KMS-11 (cell line): Measurements from ENCODE around the gene SKIC2.

Experiments
- H2AFZ ChIP-seq: fragments of 200-600 bp; sonication (generic); 2 replicates; pipeline ENCODE4 v1.6.1; 2016; ENCODE audit warnings: antibody characterized with exemption, mixed run types, low read depth
- H3K27ac ChIP-seq: fragments of 200-600 bp; sonication (generic); 2 replicates; pipeline ENCODE4 v1.6.1; 2016; ENCODE audit warnings: mild to moderate bottlenecking, mixed run types
- H3K27me3 ChIP-seq: fragments of 200-600 bp; sonication (generic); 2 replicates; pipeline ENCODE4 v1.6.1; 2017; ENCODE audit warnings: mild to moderate bottlenecking, low read depth, mixed run types, moderate library complexity; ENCODE audit not compliant: insufficient read depth
- H3K36me3 ChIP-seq: fragments of 200-600 bp; sonication (generic); 2 replicates; pipeline ENCODE4 v1.6.1; 2017; ENCODE audit warnings: mild to moderate bottlenecking, mixed run types; ENCODE audit not compliant: insufficient read depth
- H3K4me1 ChIP-seq: fragments of 200-600 bp; sonication (generic); 2 replicates; pipeline ENCODE4 v1.6.1; 2016; ENCODE audit warnings: mild to moderate bottlenecking, low read depth, mixed run types; ENCODE audit not compliant: poor library complexity, severe bottlenecking
- H3K4me2 ChIP-seq: fragments of 200-600 bp; sonication (generic); 2 replicates; pipeline ENCODE4 v1.7.0; 2016; ENCODE audit warnings: mild to moderate bottlenecking, mixed run types
- H3K4me3 ChIP-seq: fragments of 200-600 bp; sonication (generic); IDR thresholded peaks from 2 replicates; pipeline ENCODE4 v1.6.1; 2017; ENCODE audit warnings: low read depth, low read length, mixed read lengths; ENCODE audit not compliant: insufficient read depth
- H3K79me2 ChIP-seq: fragments of 200-600 bp; sonication (generic); 2 replicates; pipeline ENCODE4 v1.6.1; 2016; ENCODE audit warnings: low read depth, mixed run types; ENCODE audit not compliant: insufficient read depth
- H3K9ac ChIP-seq: fragments of 200-600 bp; sonication (generic); 2 replicates; pipeline ENCODE4 v1.6.1; 2016; ENCODE audit warnings: mild to moderate bottlenecking, mixed run types
- H4K20me1 ChIP-seq: fragments of 200-600 bp; sonication (generic); 2 replicates; pipeline ENCODE4 v1.6.1; 2016; ENCODE audit warnings: mild to moderate bottlenecking, mixed run types; ENCODE audit not compliant: insufficient read depth
- CTCF ChIP-seq: fragments of 200-600 bp; sonication (generic); conservative IDR thresholded peaks from 2 replicates; pipeline ENCODE4 v1.6.1; 2017; ENCODE audit warnings: low read depth, mild to moderate bottlenecking, antibody characterized with exemption, low read length, moderate library complexity, mixed read lengths

Gene SKIC2

GRCh38 chr6:31968326-31968725 is 9.4 kb downstream of the SKIC2 start:
- Histone ChIP-seq H3K9ac (no peak overlapping the region), H4K20me1 (no peaks in the 10 kb centered on the region), H3K4me3 (no peak overlapping the region), H3K79me2 (no peaks in the 10 kb centered on the region; the same call in 1 of the 2 replicates), H3K36me3 (no peaks in the 10 kb centered on the region), H3K27ac (no peak overlapping the region), H3K4me1 (peaks cover 7% of the 10 kb centered on the region), H2AFZ (no peak overlapping the region), H3K27me3 (no peaks in the 10 kb centered on the region), H3K4me2 (no peak overlapping the region)
- TF ChIP-seq CTCF: no peak

GRCh38 chr6:31968791-31969711 is 10.1 kb downstream of the SKIC2 start:
- Histone ChIP-seq H3K36me3 (no peaks in the 10 kb centered on the region), H3K4me2 (no peak overlapping the region), H3K4me3 (no peak overlapping the region), H2AFZ (no peak overlapping the region), H3K4me1 (peaks cover 11% of the 10 kb centered on the region), H3K27ac (no peak overlapping the region), H3K27me3 (no peaks in the 10 kb centered on the region), H3K79me2 (no peaks in the 10 kb centered on the region; the same call in 1 of the 2 replicates), H4K20me1 (no peaks in the 10 kb centered on the region), H3K9ac (no peak overlapping the region)
- no peak for TF ChIP-seq CTCF

- Histone ChIP-seq H3K4me1 (peaks cover 11% of the 10 kb centered on the region), H3K27me3 (no peaks in the 10 kb centered on the region), H3K27ac (no peak overlapping the region), H3K9ac (no peak overlapping the region), H4K20me1 (no peaks in the 10 kb centered on the region), H3K4me2 (0 out of 2 replicates have a peak overlapping the region, but pooled peaks have one; percentile 89), H2AFZ (no peak overlapping the region), H3K4me3 (no peak overlapping the region), H3K36me3 (no peaks in the 10 kb centered on the region), H3K79me2 (no peaks in the 10 kb centered on the region; the same call in 1 of the 2 replicates)
- no peak for TF ChIP-seq CTCF
These were observed 11.0 kb downstream of the SKIC2 start for GRCh38 chr6:31969712-31970603.

GRCh38 chr6:31970604-31971271 is 11.8 kb downstream of the SKIC2 start:
- no peak for TF ChIP-seq CTCF
- Histone ChIP-seq H4K20me1 (no peaks in the 10 kb centered on the region), H3K27me3 (no peaks in the 10 kb centered on the region), H2AFZ (no peak overlapping the region), H3K36me3 (no peaks in the 10 kb centered on the region), H3K9ac (peak overlapping the region; percentile 77), H3K79me2 (no peaks in the 10 kb centered on the region; the same call in 1 of the 2 replicates), H3K4me1 (peaks cover 11% of the 10 kb centered on the region), H3K4me2 (peak overlapping the region; percentile 89), H3K27ac (peak overlapping the region; percentile 87), H3K4me3 (no peak overlapping the region)
